ENCODE data around the gene GOLGA3. TPM values are rescaled to one million over a fixed set of nuclear protein-coding genes. Genes with fewer than 3 reads are reported as not detected.
A peak's percentile ranks its signal among the peaks of the same experiment; 100 is the strongest.
"Not testable (repeated sequence)": the region's sequence is repeated elsewhere in the genome, so short reads cannot be mapped to it uniquely, and the experiment has no call there.

The GOLGA3 gene
- total RNA-seq, 2 experiments from 2014 or later = 43.9 to 51.4 TPM

DNA sequence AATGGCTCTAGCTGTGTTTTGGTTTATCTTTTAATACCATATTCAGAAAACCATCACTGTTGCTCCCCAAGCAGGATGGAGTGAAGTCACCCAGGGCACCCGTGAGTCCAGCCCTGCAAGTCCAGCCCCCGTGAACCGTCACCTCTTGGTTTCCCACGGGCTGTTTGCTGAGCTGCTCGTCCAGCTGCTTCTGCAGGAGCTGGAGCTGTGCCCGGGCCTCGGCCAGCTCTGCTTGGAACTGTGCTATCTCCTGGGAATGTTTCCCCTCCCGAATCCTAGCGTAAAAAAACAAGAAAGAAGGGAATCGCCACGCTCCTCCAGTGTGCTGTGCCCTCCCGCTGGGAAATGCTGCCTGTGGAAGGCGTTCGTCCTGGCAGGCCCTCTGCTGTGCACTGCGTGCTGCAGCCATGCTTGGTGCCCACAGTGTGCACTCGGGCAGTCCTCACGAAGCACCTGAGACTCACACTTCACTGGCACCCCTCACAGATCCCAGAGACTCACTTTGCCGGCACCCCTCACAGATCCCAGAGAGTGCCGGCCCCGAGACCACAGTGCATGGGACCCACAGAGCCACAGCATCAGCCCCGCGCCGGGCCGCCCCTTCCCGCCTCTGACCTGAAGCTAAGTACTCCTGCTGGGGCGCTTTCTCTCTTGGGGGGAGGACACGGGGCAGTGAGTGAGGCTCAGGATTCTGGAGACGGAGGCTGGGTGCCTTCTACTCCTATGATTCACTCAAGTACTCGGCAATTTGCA lies 51.7 kb downstream of the GOLGA3 start:
- Mint-ChIP-seq H3K4me3 (no peak overlapping the region), H3K27me3 (no peaks in the 10 kb centered on the region), H3K4me1 (peaks cover 20% of the 10 kb centered on the region), H3K27ac (peak overlapping the region; percentile 74), H3K36me3 (ENCODE audit: low read depth) (peaks cover 53% of the 10 kb centered on the region), H3K9me3 (no peaks in the 10 kb centered on the region)
- ChIA-PET POLR2A (no interaction called here), CTCF (no interaction called here)
- DNase-seq = no peak

DNA sequence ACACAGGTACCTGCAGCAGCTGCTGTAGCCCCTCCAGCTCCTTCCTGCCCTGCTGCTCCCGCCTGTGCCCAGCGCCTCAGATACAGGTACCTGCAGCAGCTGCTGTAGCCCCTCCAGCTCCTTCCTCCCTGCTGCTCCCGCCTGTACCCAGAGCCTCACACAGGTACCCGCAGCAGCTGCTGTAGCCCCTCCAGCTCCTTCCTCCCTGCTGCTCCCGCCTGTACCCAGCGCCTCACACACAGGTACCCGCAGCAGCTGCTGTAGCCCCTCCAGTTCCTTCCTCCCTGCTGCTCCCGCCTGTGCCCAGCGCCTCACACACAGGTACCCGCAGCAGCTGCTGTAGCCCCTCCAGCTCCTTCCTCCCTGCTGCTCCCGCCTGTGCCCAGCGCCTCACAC lies 52.4 kb downstream of the GOLGA3 start:
- H3K27ac Mint-ChIP-seq, DNase-seq, CTCF ChIA-PET, H3K4me3 Mint-ChIP-seq, H3K9me3 Mint-ChIP-seq, H3K27me3 Mint-ChIP-seq, POLR2A ChIA-PET: not testable (repeated sequence)
- H3K4me1 Mint-ChIP-seq = peaks cover 28% of the 10 kb centered on the region
- peaks cover 54% of the 10 kb centered on the region for H3K36me3 Mint-ChIP-seq (ENCODE audit: low read depth)

- H3K27me3 Mint-ChIP-seq = no peaks in the 10 kb centered on the region
- H3K27ac Mint-ChIP-seq = no peak overlapping the region
- no peaks in the 10 kb centered on the region for H3K9me3 Mint-ChIP-seq
- POLR2A ChIA-PET = no interaction called here
- CTCF ChIA-PET = no interaction called here
- no peak overlapping the region for H3K4me3 Mint-ChIP-seq
- DNase-seq = no peak
- H3K36me3 Mint-ChIP-seq (ENCODE audit: low read depth) = peaks cover 54% of the 10 kb centered on the region
- peaks cover 31% of the 10 kb centered on the region for H3K4me1 Mint-ChIP-seq
These were observed 53.0 kb downstream of the GOLGA3 start for GRCh38 chr12:132775502-132776229.

- CTCF ChIA-PET = interaction anchor here (0.5 to 1.4 kb wide), 2 partner anchors 103 to 134 kb away, joined by 3 to 4 read pairs; no protein-coding TSS in a partner anchor
- no peak overlapping the region for H3K4me3 Mint-ChIP-seq
- H3K36me3 Mint-ChIP-seq (ENCODE audit: low read depth) = peaks cover 47% of the 10 kb centered on the region
These were observed 53.9 kb downstream of the GOLGA3 start for GRCh38 chr12:132774646-132775275.

GRCh38 chr12:132774159-132774558 lies 54.5 kb downstream of the GOLGA3 start:
- Mint-ChIP-seq H3K9me3 (no peaks in the 10 kb centered on the region), H3K4me1 (peaks cover 45% of the 10 kb centered on the region), H3K36me3 (ENCODE audit: low read depth) (peaks cover 48% of the 10 kb centered on the region), H3K27me3 (no peaks in the 10 kb centered on the region), H3K27ac (no peak overlapping the region), H3K4me3 (no peak overlapping the region)
- CTCF ChIA-PET = interaction anchor here (1.4 kb wide), 1 partner anchor 134 kb away, joined by 3 read pairs; no protein-coding TSS in a partner anchor
- DNase-seq = no peak
- POLR2A ChIA-PET = interaction anchor here (0.6 kb wide), 1 partner anchor 9 kb away, joined by 3 read pairs; no protein-coding TSS in a partner anchor

More at GRCh38 chr12:132774646-132775275, 53.9 kb downstream of the GOLGA3 start:
- H3K9me3 Mint-ChIP-seq = no peaks in the 10 kb centered on the region
- no peak for DNase-seq
- H3K27ac Mint-ChIP-seq = peak overlapping the region; percentile 38
- peaks cover 39% of the 10 kb centered on the region for H3K4me1 Mint-ChIP-seq
- no peaks in the 10 kb centered on the region for H3K27me3 Mint-ChIP-seq
- POLR2A ChIA-PET = interaction anchor here (0.6 kb wide), 1 partner anchor 9 kb away, joined by 3 read pairs; no protein-coding TSS in a partner anchor

- DNase-seq = no peak
- Mint-ChIP-seq H3K27me3 (no peaks in the 10 kb centered on the region), H3K9me3 (no peaks in the 10 kb centered on the region), H3K4me1 (peaks cover 52% of the 10 kb centered on the region), H3K36me3 (ENCODE audit: low read depth) (peaks cover 54% of the 10 kb centered on the region), H3K27ac (peak overlapping the region; percentile 36), H3K4me3 (no peak overlapping the region)
- CTCF ChIA-PET = interaction anchor here (0.8 to 1.4 kb wide), 3 partner anchors 48 to 408 kb away, joined by 3 to 5 read pairs (median 4); partner anchors contain the start of gene ZNF268
- POLR2A ChIA-PET = no interaction called here
These were observed 55.4 kb downstream of the GOLGA3 start for GRCh38 chr12:132773077-132773955.

DNA sequence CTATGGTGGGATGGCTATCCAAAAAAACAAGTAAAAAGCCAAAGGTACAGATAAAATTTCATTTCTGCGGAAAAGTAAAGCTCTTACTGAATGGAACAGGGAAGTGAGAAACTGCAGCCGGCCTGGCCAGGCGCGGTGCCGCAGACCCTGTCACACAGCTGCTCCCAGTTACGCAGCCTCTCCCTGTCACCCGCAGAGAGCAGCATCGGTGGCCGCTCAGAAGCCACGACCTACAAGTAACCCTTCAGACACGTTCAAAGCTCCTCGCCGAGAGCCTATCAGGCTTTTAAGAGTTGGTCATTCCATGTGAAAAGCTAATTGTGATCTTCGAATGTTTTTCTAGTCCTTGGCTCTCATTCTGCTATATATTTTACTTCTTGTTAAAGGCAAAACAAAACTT lies 56.1 kb downstream of the GOLGA3 start:
- POLR2A ChIA-PET = no interaction called here
- H3K4me3 Mint-ChIP-seq = no peak overlapping the region

DNA sequence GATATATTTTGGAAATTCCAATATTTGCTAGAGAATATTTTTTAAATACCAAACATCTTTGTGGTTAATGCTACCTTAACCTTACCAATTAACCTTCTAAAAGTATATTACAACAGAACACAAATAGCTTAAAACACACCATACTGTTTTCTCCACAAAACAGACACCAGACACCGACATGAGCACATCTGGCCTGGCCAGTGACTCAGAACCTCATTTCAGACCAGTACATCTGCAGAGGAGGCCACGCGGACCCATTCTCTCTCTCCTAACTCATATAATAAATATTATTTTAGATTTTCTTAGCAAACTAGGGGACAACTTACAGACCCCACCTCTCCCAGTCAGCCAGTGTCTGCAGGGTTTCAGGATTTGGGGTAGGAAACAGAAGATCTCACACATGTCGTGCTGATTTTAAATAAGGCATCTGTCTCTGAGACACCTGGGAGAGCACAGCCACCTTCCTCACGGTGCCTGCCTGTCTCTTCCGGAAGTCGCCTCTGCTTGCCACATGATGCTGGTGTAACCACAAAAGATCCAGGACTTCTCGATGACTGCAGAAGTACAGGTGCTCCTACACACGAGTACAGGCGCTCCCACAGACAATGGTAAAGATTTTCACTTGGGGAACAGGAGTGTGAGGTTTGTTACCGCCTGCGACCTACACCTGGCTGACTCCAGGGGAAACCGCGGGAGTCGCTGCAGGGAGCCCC lies 57.4 kb downstream of the GOLGA3 start:
- H3K27me3 Mint-ChIP-seq = no peaks in the 10 kb centered on the region
- H3K9me3 Mint-ChIP-seq = no peaks in the 10 kb centered on the region
- ChIA-PET CTCF (no interaction called here), POLR2A (no interaction called here)
- peak; percentile 70 for DNase-seq
- H3K27ac Mint-ChIP-seq = peak overlapping the region; percentile 83
- peak overlapping the region; percentile 20 for H3K4me3 Mint-ChIP-seq
- peaks cover 41% of the 10 kb centered on the region for H3K36me3 Mint-ChIP-seq (ENCODE audit: low read depth)
- H3K4me1 Mint-ChIP-seq = peaks cover 62% of the 10 kb centered on the region

More for the DNA sequence above, 56.1 kb downstream of the GOLGA3 start:
- Mint-ChIP-seq H3K27ac (no peak overlapping the region), H3K36me3 (ENCODE audit: low read depth) (peaks cover 50% of the 10 kb centered on the region), H3K9me3 (no peaks in the 10 kb centered on the region), H3K4me1 (peaks cover 58% of the 10 kb centered on the region), H3K27me3 (no peaks in the 10 kb centered on the region)
- DNase-seq = no peak
- CTCF ChIA-PET = interaction anchor here (0.6 to 1.0 kb wide), 3 partner anchors 39 to 408 kb away, joined by 3 to 5 read pairs (median 4); partner anchors contain the start of gene ZNF268

GRCh38 chr12:132766380-132767085 lies 62.1 kb downstream of the GOLGA3 start:
- Mint-ChIP-seq H3K4me1 (peaks cover 58% of the 10 kb centered on the region), H3K36me3 (ENCODE audit: low read depth) (peaks cover 21% of the 10 kb centered on the region), H3K27me3 (no peaks in the 10 kb centered on the region), H3K27ac (no peak overlapping the region), H3K4me3 (no peak overlapping the region), H3K9me3 (no peaks in the 10 kb centered on the region)
- ChIA-PET CTCF (interaction anchor here (0.7 to 2.3 kb wide), 2 partner anchors 138 to 261 kb away, joined by 3 to 10 read pairs; no protein-coding TSS in a partner anchor), POLR2A (interaction anchor here (0.6 kb wide), 1 partner anchor 190 kb away, joined by 7 read pairs; no protein-coding TSS in a partner anchor)
- no peak for DNase-seq

GRCh38 chr12:132765361-132765760 lies 63.3 kb downstream of the GOLGA3 start:
- peaks cover 24% of the 10 kb centered on the region for H3K36me3 Mint-ChIP-seq (ENCODE audit: low read depth)

DNA sequence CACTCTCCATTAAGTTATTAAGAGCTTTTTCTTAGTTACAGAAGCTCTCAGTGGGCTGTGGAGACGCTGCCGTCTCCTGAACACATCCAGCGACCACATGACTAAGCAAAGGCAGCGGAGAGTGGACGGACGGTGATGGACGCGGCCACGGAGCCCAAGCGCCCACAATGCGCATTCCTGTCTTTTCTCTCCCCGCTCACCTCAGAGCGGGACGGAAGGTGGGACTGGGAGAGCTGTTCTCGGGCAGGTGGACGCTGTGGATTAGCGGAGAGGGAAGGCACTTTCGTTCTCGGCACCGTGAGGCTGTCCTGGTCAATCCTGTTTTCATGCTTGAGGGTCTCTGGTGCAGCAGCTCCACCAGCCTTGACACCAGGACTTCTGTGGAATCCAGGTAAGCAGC lies 64.4 kb downstream of the GOLGA3 start:
- POLR2A ChIA-PET = no interaction called here
- H3K4me1 Mint-ChIP-seq = peaks cover 51% of the 10 kb centered on the region

More at GRCh38 chr12:132765361-132765760, 63.3 kb downstream of the GOLGA3 start:
- no peaks in the 10 kb centered on the region for H3K27me3 Mint-ChIP-seq
- H3K4me3 Mint-ChIP-seq = no peak overlapping the region
- CTCF ChIA-PET = interaction anchor here (0.6 to 1.0 kb wide), 2 partner anchors 14 to 166 kb away, joined by 3 read pairs; no protein-coding TSS in a partner anchor
- no peak for DNase-seq
- POLR2A ChIA-PET = no interaction called here
- H3K4me1 Mint-ChIP-seq = peaks cover 54% of the 10 kb centered on the region
- H3K27ac Mint-ChIP-seq = peak overlapping the region; percentile 69
- no peaks in the 10 kb centered on the region for H3K9me3 Mint-ChIP-seq

More for the DNA sequence above, 64.4 kb downstream of the GOLGA3 start:
- DNase-seq = no peak
- H3K9me3 Mint-ChIP-seq = no peaks in the 10 kb centered on the region
- H3K36me3 Mint-ChIP-seq (ENCODE audit: low read depth) = peaks cover 22% of the 10 kb centered on the region
- H3K27ac Mint-ChIP-seq = no peak overlapping the region
- H3K4me3 Mint-ChIP-seq = no peak overlapping the region
- CTCF ChIA-PET = interaction anchor here (1.0 to 1.6 kb wide), 3 partner anchors 9 to 123 kb away, joined by 3 to 5 read pairs (median 3); partner anchors contain the start of gene CHFR
- H3K27me3 Mint-ChIP-seq = no peaks in the 10 kb centered on the region

All from activated CD4-positive, alpha-beta T cell treated with anti-CD3 and anti-CD28 coated beads, Interleukin-2, amount 10 ng/mL, durations not matched to agents 7 days and 5 days (primary cell).